ENCODE measurements around the gene ACLY. TPM values are rescaled to one million over a fixed set of nuclear protein-coding genes. Genes with fewer than 3 reads are reported as not detected.

ACLY gene
- total RNA-seq, 1 experiment from 2014 or later: 279 TPM

DNA sequence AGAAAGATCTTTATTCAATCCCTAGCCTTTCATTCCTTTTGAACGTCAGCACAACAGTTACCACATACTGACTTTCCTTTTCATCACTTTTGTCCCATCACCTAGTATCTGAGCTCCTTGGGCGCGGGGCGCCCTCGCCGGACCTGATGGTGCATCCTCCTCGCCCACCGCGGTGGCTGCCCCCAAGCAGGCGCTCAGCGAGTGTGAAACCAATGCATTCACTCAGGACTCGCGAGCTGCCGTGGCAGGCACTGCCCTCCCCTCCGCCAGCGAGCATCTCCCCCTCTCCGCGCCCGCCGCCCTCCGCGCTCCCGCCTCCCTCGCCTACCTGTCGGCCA is 54.3 kb downstream of the ACLY start:
- Mint-ChIP-seq H3K9me3 (no peaks in the 10 kb centered on the region), H3K36me3 (ENCODE audit: insufficient read depth in 1 of 3, low read depth in 3 of 3) (peaks cover 18 to 32% (median 31%) of the 10 kb centered on the region in 3 experiments; a peak in 6 of 7 replicates), H3K4me3 (no peak overlapping the region), H3K27ac (no peak overlapping the region), H3K27me3 (ENCODE audit: low read depth) (no peaks in the 10 kb centered on the region), H3K4me1 (peaks cover 24 to 26% of the 10 kb centered on the region in 2 experiments)
- H3T11ph ChIP-seq (ENCODE audit: low read length): no peak overlapping the region
- H3K18ac ChIP-seq (ENCODE audit: insufficient read length, low read depth, low read length): no peak overlapping the region
- H3K79me1 ChIP-seq (ENCODE audit: insufficient read depth, low read depth, low read length, poor library complexity, severe bottlenecking): no peaks in the 10 kb centered on the region
- peaks cover 13% of the 10 kb centered on the region; the same call in 1 of the 2 replicates for H3K79me2 ChIP-seq (ENCODE audit: insufficient read depth, low read length)
- no peak overlapping the region for H3K23ac ChIP-seq (ENCODE audit: insufficient read length, low read depth, low read length)
- no peak overlapping the region for H2BK20ac ChIP-seq (ENCODE audit: low read depth, low read length, poor library complexity, severe bottlenecking)
- H4K20me1 ChIP-seq (ENCODE audit: control insufficient read depth, insufficient read depth, insufficient read length): no peaks in the 10 kb centered on the region
- no peak overlapping the region for H3K4ac ChIP-seq (ENCODE audit: low read depth, low read length)
- no peak overlapping the region for H3K56ac ChIP-seq (ENCODE audit: insufficient read length, low read depth, low read length)
- H2BK15ac ChIP-seq (ENCODE audit: low read depth, low read length): no peak overlapping the region
- no peak overlapping the region for H4K8ac ChIP-seq (replicated peaks; ENCODE audit: insufficient read length, low read depth, low read length)
- H4K5ac ChIP-seq (ENCODE audit: insufficient read length, low read depth, low read length): no peak overlapping the region
- no peak overlapping the region for H3K27ac ChIP-seq (ENCODE audit: insufficient read length, low read depth, low read length)
- H2AK5ac ChIP-seq (ENCODE audit: insufficient read length, low read length): no peak overlapping the region
- H2BK5ac ChIP-seq (ENCODE audit: insufficient read length, low read length): no peak overlapping the region
- H3K9me3 ChIP-seq (ENCODE audit: control insufficient read depth, low read depth, low read length): no peaks in the 10 kb centered on the region
- H4K91ac ChIP-seq (ENCODE audit: insufficient read length, low read depth, low read length): no peak overlapping the region
- WGBS (ENCODE audit: extremely low coverage, insufficient read length, low lambda C conversion rate): no CpG with 5 or more reads among the region's 25 CpGs
- no peaks in the 10 kb centered on the region for H3K27me3 ChIP-seq (ENCODE audit: insufficient read depth, low read length)
- H2AFZ ChIP-seq (ENCODE audit: low read length): no peak overlapping the region
- H3K23me2 ChIP-seq (ENCODE audit: insufficient read length, low read depth, low read length, poor library complexity, severe bottlenecking): peaks cover 18% of the 10 kb centered on the region
- peak overlapping the region; percentile 48 for H3K9ac ChIP-seq (ENCODE audit: extremely low read depth, insufficient read length, low read length)
- peak overlapping the region; percentile 93 for H3K14ac ChIP-seq (ENCODE audit: insufficient read depth, low read length)
- no peak overlapping the region for H2BK120ac ChIP-seq (ENCODE audit: low read depth, low read length, poor library complexity, severe bottlenecking)
- no peak for DNase-seq
- no peak overlapping the region for H2BK12ac ChIP-seq (ENCODE audit: insufficient read length, low read depth, low read length)
- TF ChIP-seq CTCF (conservative IDR thresholded peaks at IDR 0.05): no peak
- peak overlapping the region; percentile 99 for H3K4me2 ChIP-seq (ENCODE audit: insufficient read depth, insufficient read length, low read length)
- peaks cover 5% of the 10 kb centered on the region; the same call in 1 of the 2 replicates for H3K4me1 ChIP-seq (ENCODE audit: insufficient read depth, low read length)

Measured in H9 (cell line).